GM23338 (cell line): ENCODE data around the gene TMPRSS6. TPM values are rescaled to one million over a fixed set of nuclear protein-coding genes. Genes with fewer than 3 reads are reported as not detected.

Source experiments
- ATAC-seq: fragments of 200-7000 bp; cut with Tn5 transposase; 3 replicates; pipeline ENCODE4 v1.9.1; 2020
- DNase-seq: peaks from one replicate; pipeline ENCODE4 v3.0.0-alpha.2; 2015; ENCODE audit warnings: low spot score
- H2AFZ ChIP-seq: fragments of 200-600 bp; sonication (generic); 2 replicates; pipeline ENCODE4 v1.8.0; 2016; ENCODE audit warnings: antibody characterized with exemption, mild to moderate bottlenecking, moderate library complexity
- H3F3A ChIP-seq: fragments of 200-600 bp; sonication (generic); replicated peaks from 2 replicates; pipeline ENCODE4 v1.8.0; 2017; ENCODE audit warnings: antibody characterized with exemption, mixed run types, low read depth
- H3K27ac ChIP-seq: fragments of 200-600 bp; sonication (generic); 2 replicates; pipeline ENCODE4 v1.6.1; 2016; ENCODE audit warnings: low read depth
- H3K27me3 ChIP-seq: fragments of 200-600 bp; sonication (generic); 2 replicates; pipeline ENCODE4 v1.8.0; 2016; ENCODE audit warnings: mild to moderate bottlenecking, mixed run types, moderate library complexity; ENCODE audit not compliant: insufficient read depth
- H3K36me3 ChIP-seq: fragments of 200-600 bp; sonication (generic); 2 replicates; pipeline ENCODE4 v1.8.0; 2016; ENCODE audit warnings: mild to moderate bottlenecking; ENCODE audit not compliant: insufficient read depth
- H3K4me1 ChIP-seq: fragments of 200-600 bp; sonication (generic); 2 replicates; pipeline ENCODE4 v1.8.0; 2016; ENCODE audit warnings: mild to moderate bottlenecking, moderate library complexity; ENCODE audit not compliant: insufficient read depth
- H3K4me2 ChIP-seq: fragments of 200-600 bp; sonication (generic); 2 replicates; pipeline ENCODE4 v1.7.1; 2017; ENCODE audit warnings: mixed run types
- H3K4me3 ChIP-seq: fragments of 200-600 bp; sonication (generic); 2 replicates; pipeline ENCODE4 v1.6.1; 2016; ENCODE audit warnings: mixed run types
- H3K79me2 ChIP-seq: fragments of 200-600 bp; sonication (generic); replicated peaks from 2 replicates; pipeline ENCODE4 v1.8.0; 2017; ENCODE audit warnings: mild to moderate bottlenecking; ENCODE audit not compliant: insufficient read depth
- H3K9me2 ChIP-seq: fragments of 200-600 bp; sonication (generic); 2 replicates; pipeline ENCODE4 v1.8.0; 2017; ENCODE audit not compliant: insufficient read depth
- H4K20me1 ChIP-seq: fragments of 200-600 bp; sonication (generic); replicated peaks from 2 replicates; pipeline ENCODE4 v1.8.0; 2017; ENCODE audit warnings: mild to moderate bottlenecking; ENCODE audit not compliant: insufficient read depth
- H3K27ac Mint-ChIP-seq: 2 replicates; pipeline ENCODE4 v1.8.0; 2020; ENCODE audit warnings: inconsistent platforms, mild to moderate bottlenecking, moderate library complexity, mixed read lengths
- H3K27me3 Mint-ChIP-seq: 3 replicates; pipeline ENCODE4 v1.8.0; 2022; ENCODE audit warnings: low read depth, mild to moderate bottlenecking, moderate library complexity, mixed read lengths, inconsistent platforms; ENCODE audit not compliant: insufficient read depth, poor library complexity
- H3K36me3 Mint-ChIP-seq: 3 replicates; pipeline ENCODE4 v1.8.0; 2021; ENCODE audit warnings: low read depth, mild to moderate bottlenecking, inconsistent platforms, moderate library complexity, mixed read lengths
- H3K4me1 Mint-ChIP-seq: 3 replicates; pipeline ENCODE4 v1.8.0; 2020; ENCODE audit warnings: mild to moderate bottlenecking, inconsistent platforms, mixed read lengths
- H3K4me3 Mint-ChIP-seq: 3 replicates; pipeline ENCODE4 v1.8.0; 2021; ENCODE audit warnings: moderate library complexity, mild to moderate bottlenecking, inconsistent platforms, mixed read lengths
- H3K9me3 Mint-ChIP-seq: 3 replicates; pipeline ENCODE4 v1.8.0; 2020; ENCODE audit warnings: moderate library complexity, mild to moderate bottlenecking, inconsistent platforms, mixed read lengths
- CREB1 ChIP-seq: fragments of 250-450 bp; sonication (Bioruptor Pico); IDR thresholded peaks from 2 replicates; pipeline ENCODE4 v1.5.0; 2020; ENCODE audit warnings: low read depth, mild to moderate bottlenecking, moderate library complexity
- EZH2 ChIP-seq: fragments of 200-600 bp; sonication (generic); IDR thresholded peaks from one replicate; pipeline ENCODE4 v1.8.0; 2017; ENCODE audit warnings: antibody characterized with exemption, mild to moderate bottlenecking, low read depth; ENCODE audit not compliant: unreplicated experiment
- EZH2phosphoT487 ChIP-seq: fragments of 200-600 bp; sonication (generic); IDR thresholded peaks from one replicate; pipeline ENCODE4 v1.8.1; 2018; ENCODE audit warnings: antibody characterized with exemption; ENCODE audit not compliant: unreplicated experiment
- JUNB ChIP-seq: IDR thresholded peaks from one replicate; pipeline ENCODE4 v1.6.1; 2016; ENCODE audit warnings: antibody characterized with exemption; ENCODE audit not compliant: unreplicated experiment
- NANOG ChIP-seq: IDR thresholded peaks from 2 replicates; pipeline ENCODE4 v1.6.1; 2016; ENCODE audit warnings: antibody characterized with exemption, borderline replicate concordance
- POLR2AphosphoS5 ChIP-seq: IDR thresholded peaks from 2 replicates; pipeline ENCODE4 v1.6.1; 2016; ENCODE audit warnings: antibody characterized with exemption, low read depth
- STAT1 ChIP-seq: IDR thresholded peaks from one replicate; pipeline ENCODE4 v1.6.1; 2016; ENCODE audit warnings: antibody characterized with exemption; ENCODE audit not compliant: unreplicated experiment
- ZNF114 ChIP-seq: fragments of 250-450 bp; sonication (Bioruptor Pico); IDR thresholded peaks from 2 replicates; pipeline ENCODE4 v1.5.0; 2020; ENCODE audit warnings: mild to moderate bottlenecking, moderate library complexity
- ZNF331 ChIP-seq: fragments of 250-450 bp; sonication (Bioruptor Pico); IDR thresholded peaks from 2 replicates; pipeline ENCODE4 v1.5.0; 2020; ENCODE audit warnings: low read depth, mild to moderate bottlenecking, moderate library complexity
- polyA plus RNA-seq: library from polyadenylated mRNA; unstranded; fragments of >200 nt; fragmentation: Nextera tagmentation; extraction: Ambion mirVana; gene quantifications from 2 replicates; pipeline ENCODE4 v1.2.1, GENCODE V29; 2016
- total RNA-seq: library from RNA; depleted of rRNA; stranded (reverse); fragments of >200 nt; shearing (Covaris generic); gene quantifications from 2 replicates; pipeline ENCODE4 v1.2.3, GENCODE V29; 2014
- TF ChIP-seq, protein P1 (sequence below): fragments of 250-450 bp; sonication (Bioruptor Pico); IDR thresholded peaks from 2 replicates; pipeline ENCODE4 v1.5.0; 2020; ENCODE audit warnings: mild to moderate bottlenecking, moderate library complexity
- TF ChIP-seq, protein P2 (sequence below): IDR thresholded peaks from 2 replicates; pipeline ENCODE4 v1.6.1; 2016; ENCODE audit warnings: antibody characterized with exemption
- TF ChIP-seq, protein P3 (sequence below), 2 experiments: fragments of 200-600 bp in 1 of 2; sonication (generic) in 1 of 2; conservative IDR thresholded peaks; 2 replicates each; pipeline versions ENCODE4 v1.5.1 to v1.6.1; 2016 to 2017; ENCODE audit warnings: antibody characterized with exemption in 2 of 2, low read depth in 2 of 2, mild to moderate bottlenecking in 2 of 2, moderate library complexity in 1 of 2
- TF ChIP-seq, protein P4 (sequence below): IDR thresholded peaks from one replicate; pipeline ENCODE4 v1.6.1; 2018; ENCODE audit warnings: antibody characterized with exemption; ENCODE audit not compliant: unreplicated experiment

Gene TMPRSS6
- total and polyA plus RNA-seq, 2 experiments from 2014 or later, result 0.13 TPM; not detected in 1

DNA sequence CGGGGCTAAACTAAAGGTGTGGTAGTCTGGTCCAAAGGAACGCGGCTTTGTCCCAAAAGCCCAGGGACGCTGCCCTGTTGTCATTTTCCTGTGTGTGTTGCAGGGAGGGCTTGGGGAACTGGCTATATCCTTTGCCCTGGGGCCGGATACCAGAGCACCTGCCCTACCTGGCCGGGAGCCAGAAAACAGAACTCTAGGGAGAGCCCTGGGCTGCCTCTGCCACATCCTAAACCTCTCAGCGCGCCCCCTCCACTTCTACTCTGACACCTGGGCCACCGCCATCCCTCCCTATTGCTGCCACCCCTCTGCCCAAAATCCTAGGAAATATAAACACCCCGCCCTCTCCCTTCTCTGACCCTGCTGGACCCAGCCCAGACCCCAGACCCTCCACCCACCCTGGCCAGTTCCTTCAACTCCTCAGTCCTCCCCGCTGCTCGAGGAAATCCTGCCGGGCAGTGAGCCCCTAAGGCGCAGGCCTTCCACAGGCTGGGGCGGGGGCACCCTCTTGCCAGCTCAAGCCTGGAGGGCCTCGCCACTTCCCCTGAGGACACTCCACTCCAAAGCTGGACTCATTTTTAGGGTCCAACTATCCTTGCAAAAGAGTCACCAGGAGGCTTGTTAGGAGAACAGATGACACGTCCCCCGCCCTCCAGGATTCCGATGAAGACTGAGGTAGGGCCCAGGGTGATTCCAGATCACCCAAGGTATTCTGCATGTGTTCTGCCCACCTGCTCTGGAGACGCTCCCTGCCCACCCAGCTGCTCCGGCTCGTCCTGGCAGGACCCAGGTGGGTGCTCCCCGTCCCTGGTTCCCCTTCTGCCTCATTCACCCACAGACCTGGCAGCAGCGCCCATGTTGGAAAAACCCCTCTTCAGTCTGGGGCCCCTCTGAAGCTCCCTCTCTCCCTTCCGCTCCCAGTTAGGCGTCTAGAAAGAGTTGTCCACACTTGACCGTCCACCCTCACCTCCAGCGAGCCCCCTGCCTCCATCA is 45.8 kb downstream of the TMPRSS6 start:
- Histone ChIP-seq H3K9me2 (no peaks in the 10 kb centered on the region), H3K4me2 (peak overlapping the region; percentile 62), H3K27me3 (peaks cover 23% of the 10 kb centered on the region), H3F3A (no peaks in the 10 kb centered on the region), H3K36me3 (no peaks in the 10 kb centered on the region), H2AFZ (no peak overlapping the region), H3K79me2 (no peaks in the 10 kb centered on the region), H4K20me1 (0 out of 2 replicates have a peak, but pooled peaks cover under 1% of the 10 kb centered on the region), H3K4me3 (no peak overlapping the region), H3K27ac (no peak overlapping the region), H3K4me1 (peaks cover 22% of the 10 kb centered on the region)
- ATAC-seq, result peak; percentile 7
- no peaks in the 10 kb centered on the region for H3K9me3 Mint-ChIP-seq
- TF ChIP-seq STAT1 (no peak), CREB1 (CRISPR knock-in tag) (no peak), JUNB (no peak), NANOG (no peak), POLR2AphosphoS5 (no peak), ZNF114 (no peak), EZH2 (no peak), ZNF331 (CRISPR knock-in tag) (no peak), EZH2phosphoT487 (no peak)
- TF ChIP-seq, protein P1, sequence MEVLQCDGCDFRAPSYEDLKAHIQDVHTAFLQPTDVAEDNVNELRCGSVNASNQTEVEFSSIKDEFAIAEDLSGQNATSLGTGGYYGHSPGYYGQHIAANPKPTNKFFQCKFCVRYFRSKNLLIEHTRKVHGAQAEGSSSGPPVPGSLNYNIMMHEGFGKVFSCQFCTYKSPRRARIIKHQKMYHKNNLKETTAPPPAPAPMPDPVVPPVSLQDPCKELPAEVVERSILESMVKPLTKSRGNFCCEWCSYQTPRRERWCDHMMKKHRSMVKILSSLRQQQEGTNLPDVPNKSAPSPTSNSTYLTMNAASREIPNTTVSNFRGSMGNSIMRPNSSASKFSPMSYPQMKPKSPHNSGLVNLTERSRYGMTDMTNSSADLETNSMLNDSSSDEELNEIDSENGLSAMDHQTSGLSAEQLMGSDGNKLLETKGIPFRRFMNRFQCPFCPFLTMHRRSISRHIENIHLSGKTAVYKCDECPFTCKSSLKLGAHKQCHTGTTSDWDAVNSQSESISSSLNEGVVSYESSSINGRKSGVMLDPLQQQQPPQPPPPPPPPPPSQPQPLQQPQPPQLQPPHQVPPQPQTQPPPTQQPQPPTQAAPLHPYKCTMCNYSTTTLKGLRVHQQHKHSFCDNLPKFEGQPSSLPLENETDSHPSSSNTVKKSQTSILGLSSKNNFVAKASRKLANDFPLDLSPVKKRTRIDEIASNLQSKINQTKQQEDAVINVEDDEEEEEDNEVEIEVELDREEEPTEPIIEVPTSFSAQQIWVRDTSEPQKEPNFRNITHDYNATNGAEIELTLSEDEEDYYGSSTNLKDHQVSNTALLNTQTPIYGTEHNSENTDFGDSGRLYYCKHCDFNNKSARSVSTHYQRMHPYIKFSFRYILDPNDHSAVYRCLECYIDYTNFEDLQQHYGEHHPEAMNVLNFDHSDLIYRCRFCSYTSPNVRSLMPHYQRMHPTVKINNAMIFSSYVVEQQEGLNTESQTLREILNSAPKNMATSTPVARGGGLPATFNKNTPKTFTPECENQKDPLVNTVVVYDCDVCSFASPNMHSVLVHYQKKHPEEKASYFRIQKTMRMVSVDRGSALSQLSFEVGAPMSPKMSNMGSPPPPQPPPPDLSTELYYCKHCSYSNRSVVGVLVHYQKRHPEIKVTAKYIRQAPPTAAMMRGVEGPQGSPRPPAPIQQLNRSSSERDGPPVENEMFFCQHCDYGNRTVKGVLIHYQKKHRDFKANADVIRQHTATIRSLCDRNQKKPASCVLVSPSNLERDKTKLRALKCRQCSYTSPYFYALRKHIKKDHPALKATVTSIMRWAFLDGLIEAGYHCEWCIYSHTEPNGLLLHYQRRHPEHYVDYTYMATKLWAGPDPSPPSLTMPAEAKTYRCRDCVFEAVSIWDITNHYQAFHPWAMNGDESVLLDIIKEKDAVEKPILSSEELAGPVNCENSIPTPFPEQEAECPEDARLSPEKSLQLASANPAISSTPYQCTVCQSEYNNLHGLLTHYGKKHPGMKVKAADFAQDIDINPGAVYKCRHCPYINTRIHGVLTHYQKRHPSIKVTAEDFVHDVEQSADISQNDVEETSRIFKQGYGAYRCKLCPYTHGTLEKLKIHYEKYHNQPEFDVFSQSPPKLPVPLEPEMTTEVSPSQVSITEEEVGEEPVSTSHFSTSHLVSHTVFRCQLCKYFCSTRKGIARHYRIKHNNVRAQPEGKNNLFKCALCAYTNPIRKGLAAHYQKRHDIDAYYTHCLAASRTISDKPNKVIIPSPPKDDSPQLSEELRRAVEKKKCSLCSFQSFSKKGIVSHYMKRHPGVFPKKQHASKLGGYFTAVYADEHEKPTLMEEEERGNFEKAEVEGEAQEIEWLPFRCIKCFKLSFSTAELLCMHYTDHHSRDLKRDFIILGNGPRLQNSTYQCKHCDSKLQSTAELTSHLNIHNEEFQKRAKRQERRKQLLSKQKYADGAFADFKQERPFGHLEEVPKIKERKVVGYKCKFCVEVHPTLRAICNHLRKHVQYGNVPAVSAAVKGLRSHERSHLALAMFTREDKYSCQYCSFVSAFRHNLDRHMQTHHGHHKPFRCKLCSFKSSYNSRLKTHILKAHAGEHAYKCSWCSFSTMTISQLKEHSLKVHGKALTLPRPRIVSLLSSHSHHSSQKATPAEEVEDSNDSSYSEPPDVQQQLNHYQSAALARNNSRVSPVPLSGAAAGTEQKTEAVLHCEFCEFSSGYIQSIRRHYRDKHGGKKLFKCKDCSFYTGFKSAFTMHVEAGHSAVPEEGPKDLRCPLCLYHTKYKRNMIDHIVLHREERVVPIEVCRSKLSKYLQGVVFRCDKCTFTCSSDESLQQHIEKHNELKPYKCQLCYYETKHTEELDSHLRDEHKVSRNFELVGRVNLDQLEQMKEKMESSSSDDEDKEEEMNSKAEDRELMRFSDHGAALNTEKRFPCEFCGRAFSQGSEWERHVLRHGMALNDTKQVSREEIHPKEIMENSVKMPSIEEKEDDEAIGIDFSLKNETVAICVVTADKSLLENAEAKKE (CRISPR knock-in tag), result no peak
- TF ChIP-seq, protein P2, sequence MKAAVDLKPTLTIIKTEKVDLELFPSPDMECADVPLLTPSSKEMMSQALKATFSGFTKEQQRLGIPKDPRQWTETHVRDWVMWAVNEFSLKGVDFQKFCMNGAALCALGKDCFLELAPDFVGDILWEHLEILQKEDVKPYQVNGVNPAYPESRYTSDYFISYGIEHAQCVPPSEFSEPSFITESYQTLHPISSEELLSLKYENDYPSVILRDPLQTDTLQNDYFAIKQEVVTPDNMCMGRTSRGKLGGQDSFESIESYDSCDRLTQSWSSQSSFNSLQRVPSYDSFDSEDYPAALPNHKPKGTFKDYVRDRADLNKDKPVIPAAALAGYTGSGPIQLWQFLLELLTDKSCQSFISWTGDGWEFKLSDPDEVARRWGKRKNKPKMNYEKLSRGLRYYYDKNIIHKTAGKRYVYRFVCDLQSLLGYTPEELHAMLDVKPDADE, result no peak
- TF ChIP-seq, protein P3, sequence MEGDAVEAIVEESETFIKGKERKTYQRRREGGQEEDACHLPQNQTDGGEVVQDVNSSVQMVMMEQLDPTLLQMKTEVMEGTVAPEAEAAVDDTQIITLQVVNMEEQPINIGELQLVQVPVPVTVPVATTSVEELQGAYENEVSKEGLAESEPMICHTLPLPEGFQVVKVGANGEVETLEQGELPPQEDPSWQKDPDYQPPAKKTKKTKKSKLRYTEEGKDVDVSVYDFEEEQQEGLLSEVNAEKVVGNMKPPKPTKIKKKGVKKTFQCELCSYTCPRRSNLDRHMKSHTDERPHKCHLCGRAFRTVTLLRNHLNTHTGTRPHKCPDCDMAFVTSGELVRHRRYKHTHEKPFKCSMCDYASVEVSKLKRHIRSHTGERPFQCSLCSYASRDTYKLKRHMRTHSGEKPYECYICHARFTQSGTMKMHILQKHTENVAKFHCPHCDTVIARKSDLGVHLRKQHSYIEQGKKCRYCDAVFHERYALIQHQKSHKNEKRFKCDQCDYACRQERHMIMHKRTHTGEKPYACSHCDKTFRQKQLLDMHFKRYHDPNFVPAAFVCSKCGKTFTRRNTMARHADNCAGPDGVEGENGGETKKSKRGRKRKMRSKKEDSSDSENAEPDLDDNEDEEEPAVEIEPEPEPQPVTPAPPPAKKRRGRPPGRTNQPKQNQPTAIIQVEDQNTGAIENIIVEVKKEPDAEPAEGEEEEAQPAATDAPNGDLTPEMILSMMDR (conservative IDR thresholded peaks at IDR 0.05; ENCODE audit: low read depth in 2 of 2), result no peak
- TF ChIP-seq, protein P4, sequence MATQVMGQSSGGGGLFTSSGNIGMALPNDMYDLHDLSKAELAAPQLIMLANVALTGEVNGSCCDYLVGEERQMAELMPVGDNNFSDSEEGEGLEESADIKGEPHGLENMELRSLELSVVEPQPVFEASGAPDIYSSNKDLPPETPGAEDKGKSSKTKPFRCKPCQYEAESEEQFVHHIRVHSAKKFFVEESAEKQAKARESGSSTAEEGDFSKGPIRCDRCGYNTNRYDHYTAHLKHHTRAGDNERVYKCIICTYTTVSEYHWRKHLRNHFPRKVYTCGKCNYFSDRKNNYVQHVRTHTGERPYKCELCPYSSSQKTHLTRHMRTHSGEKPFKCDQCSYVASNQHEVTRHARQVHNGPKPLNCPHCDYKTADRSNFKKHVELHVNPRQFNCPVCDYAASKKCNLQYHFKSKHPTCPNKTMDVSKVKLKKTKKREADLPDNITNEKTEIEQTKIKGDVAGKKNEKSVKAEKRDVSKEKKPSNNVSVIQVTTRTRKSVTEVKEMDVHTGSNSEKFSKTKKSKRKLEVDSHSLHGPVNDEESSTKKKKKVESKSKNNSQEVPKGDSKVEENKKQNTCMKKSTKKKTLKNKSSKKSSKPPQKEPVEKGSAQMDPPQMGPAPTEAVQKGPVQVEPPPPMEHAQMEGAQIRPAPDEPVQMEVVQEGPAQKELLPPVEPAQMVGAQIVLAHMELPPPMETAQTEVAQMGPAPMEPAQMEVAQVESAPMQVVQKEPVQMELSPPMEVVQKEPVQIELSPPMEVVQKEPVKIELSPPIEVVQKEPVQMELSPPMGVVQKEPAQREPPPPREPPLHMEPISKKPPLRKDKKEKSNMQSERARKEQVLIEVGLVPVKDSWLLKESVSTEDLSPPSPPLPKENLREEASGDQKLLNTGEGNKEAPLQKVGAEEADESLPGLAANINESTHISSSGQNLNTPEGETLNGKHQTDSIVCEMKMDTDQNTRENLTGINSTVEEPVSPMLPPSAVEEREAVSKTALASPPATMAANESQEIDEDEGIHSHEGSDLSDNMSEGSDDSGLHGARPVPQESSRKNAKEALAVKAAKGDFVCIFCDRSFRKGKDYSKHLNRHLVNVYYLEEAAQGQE, result no peak
- H3K27ac Mint-ChIP-seq, result peak overlapping the region; percentile 62; the same call in 1 of the 2 replicates
- H3K4me1 Mint-ChIP-seq, result peaks cover 38% of the 10 kb centered on the region
- DNase-seq, result no peak
- peaks cover 28% of the 10 kb centered on the region for H3K27me3 Mint-ChIP-seq
- H3K4me3 Mint-ChIP-seq, result no peak overlapping the region
- peaks cover 2% of the 10 kb centered on the region; the same call in 2 of the 3 replicates for H3K36me3 Mint-ChIP-seq
